Activated CD8-positive, alpha-beta memory T cell treated with anti-CD3 and anti-CD28 coated beads, Interleukin-2, amount 50 U/mL, for 48 hours (primary cell): ENCODE measurements around the gene HSDL2.
A peak's percentile ranks its signal among the peaks of the same experiment; 100 is the strongest.

Experiments used
- DNase-seq: peaks from one replicate; pipeline ENCODE4 v3.0.0-alpha.2; 2020

The HSDL2 gene

GRCh38 chr9:112462855-112463254 lies 82.9 kb downstream of the HSDL2 start:
- DNase-seq: no peak

DNA sequence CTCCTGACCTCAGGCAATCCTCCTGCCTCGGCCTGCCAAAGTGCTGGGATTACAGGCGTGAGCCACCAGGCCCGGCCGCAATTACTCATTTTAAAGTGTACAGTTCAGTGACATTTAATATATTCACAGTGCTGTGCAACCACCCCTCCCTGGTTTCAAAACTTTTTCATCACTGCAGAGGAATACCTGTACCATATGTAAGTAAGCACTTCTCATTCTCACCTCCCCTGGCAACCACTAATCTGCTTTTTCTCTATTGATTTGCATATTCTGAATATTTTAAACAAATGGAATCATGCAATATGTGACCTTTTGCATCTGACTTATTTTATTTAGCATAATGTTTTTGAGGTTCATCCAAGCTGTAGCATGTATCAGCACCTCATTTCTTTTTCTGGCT lies 85.4 kb downstream of the HSDL2 start:
- no peak for DNase-seq

DNA sequence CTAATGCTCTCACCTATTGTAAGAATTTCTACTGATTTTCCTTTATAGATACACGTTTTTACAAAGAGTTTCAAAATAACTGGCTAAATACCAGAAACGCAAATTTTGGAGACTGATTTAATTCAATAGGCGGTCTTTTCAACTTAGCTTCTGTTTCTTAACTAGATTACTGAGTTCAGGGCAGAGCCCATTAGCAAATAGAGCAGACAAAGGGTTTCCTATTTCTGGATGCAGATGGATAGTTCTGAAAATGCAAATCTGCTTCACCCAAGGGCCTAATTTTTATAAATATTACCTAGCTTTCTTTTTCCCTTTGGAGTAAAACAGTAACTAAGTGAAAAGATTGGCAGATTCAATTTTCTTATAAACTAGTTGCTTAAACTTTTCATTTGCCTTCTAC lies 93.1 kb downstream of the HSDL2 start:
- DNase-seq: no peak

DNA sequence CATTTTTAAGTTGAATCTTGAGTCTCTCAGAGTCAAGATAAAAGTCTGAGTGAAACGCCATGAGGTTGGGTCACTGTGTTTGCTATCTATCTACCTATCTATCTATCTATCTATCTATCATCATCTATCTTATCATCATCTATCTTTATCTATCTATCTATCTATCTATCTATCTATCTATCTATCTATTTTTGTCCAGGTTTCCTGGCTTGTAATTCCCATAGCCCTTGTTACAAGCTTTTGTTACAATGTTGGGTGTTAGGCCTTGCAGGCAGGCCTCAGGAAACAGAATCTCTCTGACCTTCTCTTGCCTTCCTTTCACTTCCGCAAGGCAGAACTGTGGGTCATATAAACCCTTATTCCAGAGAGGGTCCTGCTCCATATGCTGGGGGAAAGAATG lies 94.1 kb downstream of the HSDL2 start:
- DNase-seq: no peak

- DNase-seq: no peak
These were observed 95.4 kb downstream of the HSDL2 start for GRCh38 chr9:112475318-112475717.

DNA sequence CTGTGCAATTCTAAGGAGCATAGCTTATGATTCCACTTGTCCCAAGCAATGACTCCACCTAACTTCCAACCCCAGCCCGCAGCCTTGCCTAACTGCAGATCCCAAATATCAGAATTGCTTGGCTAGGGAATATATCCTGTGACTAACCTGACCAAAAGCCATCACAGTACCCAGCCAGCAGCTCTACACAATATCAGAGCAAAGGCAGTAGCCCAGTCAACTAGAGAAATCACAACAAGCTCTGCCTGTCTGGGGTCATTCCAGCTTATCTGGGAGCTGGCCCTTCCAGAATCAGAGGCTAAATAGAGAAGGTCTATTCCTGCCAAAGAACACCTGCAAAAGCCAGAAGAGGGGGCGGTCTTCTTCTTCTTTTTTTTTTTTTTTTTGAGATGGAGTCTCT lies 97.4 kb downstream of the HSDL2 start:
- DNase-seq: no peak

DNA sequence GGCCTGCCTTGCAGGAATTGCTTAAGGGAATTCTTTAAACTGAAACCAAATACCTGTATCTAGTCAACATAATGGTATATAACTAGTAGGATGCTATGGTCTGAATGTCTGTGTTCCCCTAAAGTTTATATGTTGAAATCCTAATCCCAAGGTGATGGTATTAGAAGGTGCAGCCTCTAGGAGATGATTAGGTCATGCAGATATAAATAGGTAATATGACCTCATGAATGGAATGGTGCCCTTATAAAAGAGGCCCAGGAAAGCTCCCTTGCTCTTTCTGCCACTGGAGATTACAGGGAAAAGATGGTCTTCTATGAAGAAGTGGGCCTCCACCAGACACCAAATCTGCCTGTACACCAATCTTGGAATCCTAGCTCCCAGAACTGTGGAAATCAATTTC lies 99.3 kb downstream of the HSDL2 start:
- DNase-seq: no peak

GRCh38 chr9:112484607-112485006 lies 104.7 kb downstream of the HSDL2 start:
- DNase-seq: no peak

DNA sequence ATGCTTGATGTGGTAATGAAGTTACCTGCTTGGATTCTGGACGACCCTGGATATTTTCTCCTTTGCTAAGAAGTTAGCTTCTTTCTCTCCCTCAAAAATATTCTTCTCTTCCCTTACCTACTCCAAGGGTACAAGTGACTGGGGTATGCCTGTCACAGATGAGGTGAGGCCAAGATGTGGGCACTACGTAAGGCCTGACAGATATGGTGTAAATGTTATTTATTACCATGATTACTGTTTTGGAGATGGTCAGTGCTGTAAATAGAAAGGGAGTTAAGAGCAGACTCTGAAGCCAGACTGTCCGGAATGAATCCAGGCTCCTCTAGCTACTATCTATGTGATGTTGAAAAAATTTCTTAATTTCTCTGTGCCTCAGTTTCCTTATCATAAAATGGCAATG lies 105.7 kb downstream of the HSDL2 start:
- no peak for DNase-seq

GRCh38 chr9:112486221-112487007 lies 106.5 kb downstream of the HSDL2 start, which contains the start of gene KIAA1958:
TSS of gene KIAA1958 (plus strand) at chr9:112486827. CDS start at chr9:112574081, 87,254 bp downstream.
- peak; percentile 92 for DNase-seq

GRCh38 chr9:112487008-112487798 lies 107.3 kb downstream of the HSDL2 start:
- peak; percentile 79 for DNase-seq

GRCh38 chr9:112487799-112488340 lies 108.0 kb downstream of the HSDL2 start:
- DNase-seq: no peak

GRCh38 chr9:112489039-112489546 lies 109.2 kb downstream of the HSDL2 start:
- no peak for DNase-seq

GRCh38 chr9:112489876-112490666 lies 110.2 kb downstream of the HSDL2 start:
- DNase-seq: no peak

- no peak for DNase-seq
These were observed 113.7 kb downstream of the HSDL2 start for GRCh38 chr9:112493393-112494137.

- DNase-seq: no peak
These were observed 114.2 kb downstream of the HSDL2 start for GRCh38 chr9:112494153-112494552.

DNA sequence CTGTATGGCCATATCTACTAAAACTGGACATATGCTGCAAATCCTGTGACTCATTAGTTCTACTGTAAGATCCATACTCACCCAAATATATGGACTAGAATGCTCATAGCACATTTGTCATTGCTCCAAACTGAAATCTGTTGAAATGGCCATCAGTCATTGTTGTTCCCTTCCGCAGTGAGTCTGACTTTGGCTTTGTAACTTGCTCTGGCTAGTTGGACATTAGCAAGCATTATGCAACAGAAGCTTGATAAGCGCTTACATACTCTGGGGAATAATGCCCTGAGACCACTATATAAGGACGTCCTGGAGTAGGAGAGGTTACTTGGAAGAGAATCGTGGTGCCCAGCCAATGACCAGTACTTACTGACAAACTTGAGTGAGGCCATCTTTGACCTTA lies 115.7 kb downstream of the HSDL2 start:
- no peak for DNase-seq

GRCh38 chr9:112496074-112496722 lies 116.3 kb downstream of the HSDL2 start:
- DNase-seq: no peak

- DNase-seq: no peak
These were observed 120.9 kb downstream of the HSDL2 start for GRCh38 chr9:112500842-112501241.

GRCh38 chr9:112501287-112501686 lies 121.4 kb downstream of the HSDL2 start:
- no peak for DNase-seq

GRCh38 chr9:112502175-112502946 lies 122.5 kb downstream of the HSDL2 start:
- no peak for DNase-seq
